CD14-positive monocyte (primary cell): Measurements from ENCODE around the gene RALA. TPM values are rescaled to one million over a fixed set of nuclear protein-coding genes. Genes with fewer than 3 reads are reported as not detected.

Source experiments
- DNase-seq, 3 donors: peaks; one replicate each; pipeline ENCODE4 v3.0.0-alpha.2; 2011 to 2022
- H2AFZ ChIP-seq: 2 replicates; pipeline ENCODE4 v1.6.0; 2012; ENCODE audit warnings: mild to moderate bottlenecking, low read depth, low read length, inconsistent platforms; ENCODE audit not compliant: insufficient read depth, poor library complexity, severe bottlenecking
- H3K27ac ChIP-seq, 2 donors: 1 replicate in 1 of 2; 2 replicates in 1 of 2; pipeline ENCODE4 v1.5.1; 2012 to 2013; ENCODE audit warnings: low read length in 2 of 2, control low read depth in 1 of 2, inconsistent platforms in 1 of 2, low read depth in 1 of 2, mild to moderate bottlenecking in 1 of 2
- H3K27me3 ChIP-seq, 2 donors: one replicate each; pipeline versions ENCODE4 v1.6.0 to v1.6.1; 2011 to 2013; ENCODE audit warnings: low read length in 2 of 2; ENCODE audit not compliant: control insufficient read depth in 2 of 2, insufficient read depth in 2 of 2
- H3K36me3 ChIP-seq, 2 donors: replicated peaks in 1 of 2; 1 replicate in 1 of 2; 2 replicates in 1 of 2; pipeline versions ENCODE4 v1.5.1 to v1.6.1; 2012 to 2013; ENCODE audit warnings: low read length in 2 of 2, control low read depth in 1 of 2, inconsistent platforms in 1 of 2, mild to moderate bottlenecking in 1 of 2; ENCODE audit not compliant: insufficient read depth in 2 of 2, control insufficient read depth in 1 of 2
- H3K4me1 ChIP-seq, 2 donors: 1 replicate in 1 of 2; 2 replicates in 1 of 2; pipeline versions ENCODE4 v1.5.1 to v1.6.1; 2012 to 2013; ENCODE audit warnings: low read length in 2 of 2, control low read depth in 1 of 2, inconsistent platforms in 1 of 2, mild to moderate bottlenecking in 1 of 2, moderate library complexity in 1 of 2; ENCODE audit not compliant: insufficient read depth in 2 of 2, control insufficient read depth in 1 of 2
- H3K4me2 ChIP-seq: replicated peaks from 2 replicates; pipeline ENCODE3; 2012; ENCODE audit warnings: low read length, moderate library complexity, mild to moderate bottlenecking; ENCODE audit not compliant: poor library complexity, severe bottlenecking; ENCODE audit errors: extremely low read depth
- H3K4me3 ChIP-seq, 3 experiments: fragments of 200-600 bp in 1 of 3; sonication (generic) in 1 of 3; replicated peaks in 1 of 3; 1 replicate in 2 of 3; 2 replicates in 1 of 3; pipeline ENCODE4 v1.5.1; 2011 to 2013; ENCODE audit warnings: low read length in 3 of 3, mild to moderate bottlenecking in 3 of 3, control low read depth in 2 of 3, low read depth in 2 of 3, inconsistent platforms in 1 of 3, moderate library complexity in 1 of 3
- H3K79me2 ChIP-seq: 2 replicates; pipeline ENCODE4 v1.6.0; 2012; ENCODE audit warnings: mild to moderate bottlenecking, control low read depth, inconsistent platforms, low read length, moderate library complexity; ENCODE audit not compliant: insufficient read depth
- H3K9ac ChIP-seq: 2 replicates; pipeline ENCODE4 v1.6.0; 2017; ENCODE audit warnings: low read length, mild to moderate bottlenecking; ENCODE audit not compliant: insufficient read depth, poor library complexity, severe bottlenecking
- H3K9me3 ChIP-seq, 2 donors: replicated peaks in 1 of 2; 1 replicate in 1 of 2; 2 replicates in 1 of 2; pipeline versions ENCODE4 v1.5.1 to v1.6.1; 2012 to 2013; ENCODE audit warnings: low read length in 2 of 2, control low read depth in 1 of 2; ENCODE audit not compliant: control insufficient read depth in 1 of 2, insufficient read depth in 1 of 2
- H4K20me1 ChIP-seq: 2 replicates; pipeline ENCODE4 v1.6.0; 2012; ENCODE audit warnings: mild to moderate bottlenecking, low read length, control low read depth, moderate library complexity; ENCODE audit not compliant: insufficient read depth
- H3K27ac Mint-ChIP-seq, 7 donors: one replicate each; pipeline ENCODE4 v1.8.0; 2020; ENCODE audit warnings: mild to moderate bottlenecking in 7 of 7, mixed read lengths in 7 of 7, moderate library complexity in 6 of 7, inconsistent platforms in 2 of 7
- H3K27me3 Mint-ChIP-seq, 3 donors: one replicate each; pipeline ENCODE4 v1.8.0; 2021 to 2022; ENCODE audit warnings: low read depth in 3 of 3, mild to moderate bottlenecking in 3 of 3, mixed read lengths in 3 of 3, moderate library complexity in 3 of 3, inconsistent platforms in 1 of 3
- H3K36me3 Mint-ChIP-seq, 2 donors: one replicate each; pipeline ENCODE4 v1.8.0; 2020; ENCODE audit warnings: mixed read lengths in 2 of 2, inconsistent platforms in 1 of 2, mild to moderate bottlenecking in 1 of 2
- H3K4me1 Mint-ChIP-seq: one replicate; pipeline ENCODE4 v1.8.0; 2020; ENCODE audit warnings: mild to moderate bottlenecking, mixed read lengths
- H3K4me3 Mint-ChIP-seq, 2 donors: one replicate each; pipeline ENCODE4 v1.8.0; 2020; ENCODE audit warnings: mild to moderate bottlenecking in 2 of 2, mixed read lengths in 2 of 2, moderate library complexity in 1 of 2
- H3K9me3 Mint-ChIP-seq, 7 donors: one replicate each; pipeline ENCODE4 v1.8.0; 2020 to 2022; ENCODE audit warnings: mixed read lengths in 7 of 7, mild to moderate bottlenecking in 6 of 7, moderate library complexity in 6 of 7, inconsistent platforms in 2 of 7
- CTCF ChIP-seq: fragments of 200-600 bp; IDR thresholded peaks from one replicate; pipeline ENCODE4 v1.8.0; 2022; ENCODE audit warnings: antibody characterized with exemption, mild to moderate bottlenecking
- WGBS: methylation state at CpG from one replicate; pipeline ENCODE4 v1.1.5; 2013; ENCODE audit warnings: missing lambda C conversion rate; ENCODE audit not compliant: insufficient coverage; 5-methylcytosine and 5-hydroxymethylcytosine counted together
- intact Hi-C, 2 donors: fragments of 100-400 bp; cut with micrococcal nuclease; formaldehyde crosslinking; loops; one replicate each; pipeline versions ENCODE4 v1.15.0 to v1.15.1; 2023
- polyA plus RNA-seq, 3 donors: library from polyadenylated mRNA; depleted of rRNA in 1 of 3; unstranded in 2 of 3; stranded (reverse) in 1 of 3; fragments of 300-500 nt in 2 of 3; fragments of >200 nt in 1 of 3; fragmentation: Illumina TruSeq in 2 of 3; gene quantifications; 1 replicate in 2 of 3; 2 replicates in 1 of 3; pipeline ENCODE4 v1.2.3, GENCODE V29; 2012 to 2021

RALA gene
- polyA plus RNA-seq, 3 donors: 5.9 to 32.0 (median 30.8) TPM

- no peak overlapping the region for H3K4me3 ChIP-seq
- H4K20me1 ChIP-seq: no peaks in the 10 kb centered on the region
- peaks cover 12% of the 10 kb centered on the region for H3K4me1 Mint-ChIP-seq
- H3K27ac Mint-ChIP-seq: no peak overlapping the region
- H3K4me3 Mint-ChIP-seq: peak overlapping the region in 1 of 2 donors; percentile 12
- no peak for TF ChIP-seq CTCF
- H3K27ac ChIP-seq: no peak overlapping the region
- no peak for DNase-seq
- peaks cover 10 to 25% (median 18%) of the 10 kb centered on the region in 3 donors for H3K27me3 Mint-ChIP-seq
- intact Hi-C loops: no loop called here
- no peaks in the 10 kb centered on the region for H3K36me3 ChIP-seq
- WGBS: 100% methylated on average over 2 of the region's 2 CpGs
- peaks cover 5 to 17% of the 10 kb centered on the region in 2 donors for H3K27me3 ChIP-seq
- no peak overlapping the region for H3K4me2 ChIP-seq
- peaks cover 9 to 17% of the 10 kb centered on the region in 2 donors for H3K4me1 ChIP-seq
- H3K79me2 ChIP-seq: no peaks in the 10 kb centered on the region
- H3K36me3 Mint-ChIP-seq: peaks cover 2 to 3% of the 10 kb centered on the region in 2 donors
- no peak overlapping the region for H2AFZ ChIP-seq
- H3K9ac ChIP-seq: no peak overlapping the region
- H3K9me3 Mint-ChIP-seq: peaks cover 0 to 3% (median 0%) of the 10 kb centered on the region in 7 donors
- no peaks in the 10 kb centered on the region for H3K9me3 ChIP-seq
Measured at GRCh38 chr7:39607865-39608264, 15.5 kb upstream of the RALA start.

DNA sequence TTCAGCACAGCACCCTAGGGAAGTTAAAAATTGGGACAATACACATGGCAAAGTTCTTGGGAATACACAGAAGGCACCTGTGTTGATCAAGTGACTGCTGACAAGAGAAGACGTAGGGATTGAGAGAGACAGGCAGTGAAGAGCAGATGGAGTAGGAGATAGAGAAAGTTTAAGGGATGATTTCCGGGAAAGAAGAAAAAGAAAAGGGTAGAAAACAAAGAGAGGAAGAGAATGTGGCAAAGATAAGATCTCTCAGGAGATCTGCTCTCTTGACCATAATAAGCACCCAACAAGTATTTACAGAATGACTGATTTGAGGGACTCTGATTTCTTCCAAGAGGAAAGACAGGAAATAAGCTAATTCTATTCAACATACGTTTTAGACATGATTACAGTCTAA lies 15.1 kb upstream of the RALA start:
- Histone ChIP-seq H2AFZ (no peak overlapping the region), H3K79me2 (no peaks in the 10 kb centered on the region), H3K9me3 (no peaks in the 10 kb centered on the region), H3K4me3 (no peak overlapping the region), H4K20me1 (no peaks in the 10 kb centered on the region), H3K36me3 (no peaks in the 10 kb centered on the region), H3K4me1 (peaks cover 9 to 17% of the 10 kb centered on the region in 2 donors), H3K27me3 (peaks cover 5 to 17% of the 10 kb centered on the region in 2 donors), H3K4me2 (no peak overlapping the region), H3K27ac (no peak overlapping the region), H3K9ac (no peak overlapping the region)
- H3K36me3 Mint-ChIP-seq: peaks cover 2 to 3% of the 10 kb centered on the region in 2 donors
- peaks cover 10 to 25% (median 19%) of the 10 kb centered on the region in 3 donors for H3K27me3 Mint-ChIP-seq
- peaks cover 0 to 3% (median 0%) of the 10 kb centered on the region in 7 donors for H3K9me3 Mint-ChIP-seq
- H3K4me3 Mint-ChIP-seq: peak overlapping the region in 1 of 2 donors; percentile 12
- WGBS: 10% methylated on average over 1 of the region's 3 CpGs
- no peak for TF ChIP-seq CTCF
- H3K4me1 Mint-ChIP-seq: peaks cover 12% of the 10 kb centered on the region
- intact Hi-C loops: no loop called here
- no peak for DNase-seq
- H3K27ac Mint-ChIP-seq: no peak overlapping the region
